OCI-LY3 (cell line): ENCODE measurements around the gene SLC26A2.

Source experiments
- CTCF ChIP-seq: fragments of 200-600, 300-600 bp; sonication (generic); IDR thresholded peaks from 2 replicates; pipeline ENCODE4 v1.5.1; 2014; ENCODE audit warnings: antibody characterized with exemption, low read length, low read depth
- EZH2phosphoT487 ChIP-seq: fragments of 200-600 bp; shearing (Covaris generic); IDR thresholded peaks from 2 replicates; pipeline ENCODE4 v1.6.1; 2018; ENCODE audit warnings: antibody characterized with exemption, mixed run types, low read depth

- no peak for TF ChIP-seq CTCF
- no peak for TF ChIP-seq EZH2phosphoT487
Measured at GRCh38 chr5:150015415-150015814, 54.9 kb downstream of the SLC26A2 start.
